ENCODE measurements around the gene TBC1D9.

The TBC1D9 gene

DNA sequence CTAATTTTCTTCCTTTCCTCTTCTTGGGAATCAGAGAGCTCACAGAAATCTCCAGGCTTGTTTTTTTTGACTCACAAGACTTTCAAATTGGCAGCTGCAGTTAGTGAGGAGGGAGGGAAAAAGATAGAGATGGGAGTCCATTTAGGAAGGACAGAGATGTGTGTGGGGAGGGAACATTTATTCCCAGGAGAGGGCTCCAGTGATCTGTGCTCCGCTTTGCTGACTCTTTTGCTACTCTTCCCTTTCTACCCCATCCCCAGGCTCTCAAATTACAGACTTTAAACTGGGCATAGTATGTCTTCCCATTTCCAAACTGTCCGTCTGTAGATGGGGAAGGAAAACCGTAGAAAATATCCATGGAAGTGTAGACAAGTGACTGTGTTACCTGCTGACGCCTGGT lies 148.3 kb downstream of the TBC1D9 start:
- Mint-ChIP-seq H3K27ac (peak overlapping the region; percentile 53), H3K4me3 (no peak overlapping the region), H3K36me3 (no peaks in the 10 kb centered on the region), H3K27me3 (peaks cover 0 to 14% of the 10 kb centered on the region in 2 donors), H3K4me1 (peaks cover 4 to 7% of the 10 kb centered on the region in 2 donors), H3K9me3 (no peaks in the 10 kb centered on the region)
- ATAC-seq (replicated peaks) (no peak), DNase-seq (no peak)

GRCh38 chr4:140604544-140604943 lies 151.6 kb downstream of the TBC1D9 start:
- no peak for DNase-seq
- no peak for ATAC-seq (replicated peaks)
- Mint-ChIP-seq H3K36me3 (no peaks in the 10 kb centered on the region), H3K4me3 (no peak overlapping the region), H3K4me1 (peaks cover 0 to 1% of the 10 kb centered on the region in 2 donors), H3K9me3 (no peaks in the 10 kb centered on the region), H3K27ac (no peak overlapping the region), H3K27me3 (peaks cover 0 to 14% of the 10 kb centered on the region in 2 donors)

DNA sequence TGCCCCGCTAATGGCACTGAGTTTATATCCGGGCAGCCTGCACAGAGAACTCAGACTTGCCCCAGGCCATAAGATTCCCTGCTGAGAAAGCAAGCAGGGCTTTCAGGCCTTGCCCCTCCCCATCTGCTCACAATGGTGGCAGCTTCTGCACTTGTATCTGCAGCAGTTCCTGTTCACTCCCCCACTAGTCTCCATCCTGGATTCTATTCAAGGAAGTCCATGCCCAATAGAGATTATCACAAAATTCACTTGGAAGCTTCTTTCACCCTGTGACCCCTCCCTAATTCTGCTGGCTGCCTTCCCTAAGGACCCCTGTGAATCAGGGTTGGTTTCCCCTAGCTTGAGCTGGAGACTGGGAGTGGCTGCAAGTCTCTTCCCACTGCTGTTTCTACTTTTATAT lies 152.9 kb downstream of the TBC1D9 start:
- no peaks in the 10 kb centered on the region for H3K9me3 Mint-ChIP-seq
- DNase-seq (no peak), ATAC-seq (replicated peaks) (no peak)
- H3K4me3 Mint-ChIP-seq: no peak overlapping the region
- no peaks in the 10 kb centered on the region for H3K4me1 Mint-ChIP-seq
- H3K27ac Mint-ChIP-seq: no peak overlapping the region
- H3K36me3 Mint-ChIP-seq: no peaks in the 10 kb centered on the region
- H3K27me3 Mint-ChIP-seq: peaks cover 0 to 5% of the 10 kb centered on the region in 2 donors

DNA sequence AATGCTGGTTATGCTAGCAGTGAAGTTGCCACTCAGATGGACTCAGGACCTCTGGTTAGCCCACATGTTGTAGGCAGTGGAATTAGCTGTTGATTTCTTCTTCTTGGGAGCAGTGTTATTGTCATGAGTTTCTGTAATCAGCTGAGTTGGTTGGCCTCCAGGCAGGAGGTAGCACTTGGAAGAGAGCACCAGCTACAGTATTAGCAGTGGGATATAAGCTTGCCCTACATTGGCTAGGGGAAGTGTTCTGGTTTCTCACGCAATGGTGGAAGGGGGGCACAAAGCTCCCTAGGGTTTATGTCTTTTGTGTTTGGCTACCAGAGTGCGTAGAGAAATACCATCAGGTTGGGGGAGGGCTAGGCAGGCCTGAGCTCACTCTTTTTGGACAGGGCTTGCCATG lies 153.5 kb downstream of the TBC1D9 start:
- H3K4me3 Mint-ChIP-seq: no peak overlapping the region
- H3K9me3 Mint-ChIP-seq: no peaks in the 10 kb centered on the region
- no peak overlapping the region for H3K27ac Mint-ChIP-seq
- DNase-seq (no peak), ATAC-seq (replicated peaks) (no peak)
- no peaks in the 10 kb centered on the region for H3K4me1 Mint-ChIP-seq
- no peaks in the 10 kb centered on the region for H3K36me3 Mint-ChIP-seq
- H3K27me3 Mint-ChIP-seq: peaks cover 0 to 5% of the 10 kb centered on the region in 2 donors

DNA sequence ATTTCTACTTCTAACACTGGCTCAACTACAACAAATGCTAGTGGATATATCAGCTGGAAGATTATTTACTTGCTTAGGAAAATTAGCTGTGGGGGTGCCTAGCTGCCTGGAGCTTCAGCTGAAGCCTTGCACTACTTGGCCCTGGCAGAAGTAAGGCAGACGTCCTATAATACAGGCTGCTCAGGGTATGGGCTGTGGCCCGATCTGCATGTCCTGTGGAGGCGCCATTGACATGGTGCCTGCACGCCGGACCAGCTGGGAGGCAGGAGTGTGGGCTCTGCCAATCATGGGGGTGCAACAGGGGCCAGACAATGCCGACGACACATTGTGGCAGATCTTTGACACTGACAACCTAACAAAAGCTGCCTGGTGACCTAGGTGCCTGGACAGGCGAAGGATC lies 155.8 kb downstream of the TBC1D9 start:
- no peak for ATAC-seq (replicated peaks)
- H3K27me3 Mint-ChIP-seq: no peaks in the 10 kb centered on the region
- H3K4me3 Mint-ChIP-seq: no peak overlapping the region
- no peaks in the 10 kb centered on the region for H3K9me3 Mint-ChIP-seq
- no peak for DNase-seq
- H3K4me1 Mint-ChIP-seq: no peaks in the 10 kb centered on the region
- H3K27ac Mint-ChIP-seq: no peak overlapping the region
- no peaks in the 10 kb centered on the region for H3K36me3 Mint-ChIP-seq

DNA sequence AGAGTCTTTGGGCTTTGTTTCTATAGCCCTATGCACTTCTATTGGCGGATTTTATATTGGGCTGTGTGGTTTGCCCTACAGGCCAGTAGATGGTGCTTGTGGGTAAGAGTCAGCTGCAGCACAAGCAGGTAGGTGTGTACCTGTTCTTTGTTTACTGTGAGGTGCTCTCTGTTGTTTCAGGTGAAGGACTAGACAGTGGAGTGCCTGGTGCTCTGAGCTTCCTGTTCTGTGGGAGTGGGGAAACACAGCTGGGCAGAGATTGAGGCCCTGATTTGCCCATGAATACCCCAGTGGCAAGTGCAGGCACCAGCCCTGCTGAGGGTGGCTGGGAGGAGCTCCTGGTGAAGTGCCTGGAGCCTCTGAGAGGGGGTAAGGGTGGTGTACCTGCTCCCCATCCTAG lies 161.1 kb downstream of the TBC1D9 start:
- peaks cover 42% of the 10 kb centered on the region in 2 donors for H3K27me3 Mint-ChIP-seq
- peaks cover 0 to 2% of the 10 kb centered on the region in 2 donors for H3K4me1 Mint-ChIP-seq
- H3K9me3 Mint-ChIP-seq: peaks cover 0 to 3% of the 10 kb centered on the region in 2 donors
- ATAC-seq (replicated peaks) (peak; percentile 85 to 88), DNase-seq (no peak)
- H3K27ac Mint-ChIP-seq: no peak overlapping the region
- H3K4me3 Mint-ChIP-seq: no peak overlapping the region
- no peaks in the 10 kb centered on the region for H3K36me3 Mint-ChIP-seq

- Mint-ChIP-seq H3K27me3 (peaks cover 12 to 39% of the 10 kb centered on the region in 2 donors), H3K9me3 (no peaks in the 10 kb centered on the region), H3K27ac (no peak overlapping the region), H3K4me3 (no peak overlapping the region), H3K36me3 (no peaks in the 10 kb centered on the region), H3K4me1 (no peaks in the 10 kb centered on the region)
- ATAC-seq (replicated peaks): no peak
- no peak for DNase-seq
Measured at GRCh38 chr4:140584439-140584838, 171.7 kb downstream of the TBC1D9 start.

- Mint-ChIP-seq H3K4me1 (peaks cover 1 to 8% of the 10 kb centered on the region in 2 donors), H3K9me3 (no peaks in the 10 kb centered on the region), H3K4me3 (no peak overlapping the region), H3K27ac (no peak overlapping the region), H3K36me3 (no peaks in the 10 kb centered on the region), H3K27me3 (peaks cover 30 to 57% of the 10 kb centered on the region in 2 donors)
- DNase-seq: no peak
- ATAC-seq (replicated peaks): peak; percentile 62 to 70
Measured at GRCh38 chr4:140581078-140581477, 175.1 kb downstream of the TBC1D9 start.

GRCh38 chr4:140579278-140579677 lies 176.9 kb downstream of the TBC1D9 start:
- Mint-ChIP-seq H3K36me3 (no peaks in the 10 kb centered on the region), H3K27ac (no peak overlapping the region), H3K27me3 (peaks cover 39 to 60% of the 10 kb centered on the region in 2 donors), H3K4me1 (peaks cover 1 to 8% of the 10 kb centered on the region in 2 donors), H3K9me3 (no peaks in the 10 kb centered on the region), H3K4me3 (no peak overlapping the region)
- ATAC-seq (replicated peaks) (no peak), DNase-seq (no peak)

GRCh38 chr4:140575489-140575888 lies 180.7 kb downstream of the TBC1D9 start:
- Mint-ChIP-seq H3K36me3 (no peaks in the 10 kb centered on the region), H3K27me3 (peaks cover 57 to 66% of the 10 kb centered on the region in 2 donors), H3K27ac (no peak overlapping the region), H3K4me1 (peaks cover 1 to 8% of the 10 kb centered on the region in 2 donors), H3K4me3 (no peak overlapping the region), H3K9me3 (peaks cover 7 to 16% of the 10 kb centered on the region in 2 donors)
- no peak for DNase-seq
- ATAC-seq (replicated peaks): no peak

DNA sequence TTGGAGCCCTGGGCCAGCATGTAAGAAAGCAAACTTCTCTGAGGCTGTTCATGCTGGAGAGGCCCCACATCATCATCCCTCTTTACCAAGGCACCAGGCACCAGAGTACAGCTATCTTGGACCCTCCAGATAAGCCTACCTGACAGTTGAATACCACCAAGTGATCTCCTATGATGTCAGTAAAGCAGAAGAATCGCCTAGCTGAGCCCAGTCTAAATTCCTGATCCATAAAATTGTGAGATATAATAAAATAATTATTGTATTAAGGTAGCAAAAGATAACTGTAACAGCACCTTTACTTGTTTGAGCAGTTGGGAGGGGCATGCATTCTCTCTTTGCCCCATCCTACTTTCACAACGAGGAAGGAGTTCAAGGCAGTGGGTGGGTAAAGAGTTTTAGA lies 184.6 kb downstream of the TBC1D9 start:
- DNase-seq: no peak
- peaks cover 7 to 17% of the 10 kb centered on the region in 2 donors for H3K9me3 Mint-ChIP-seq
- H3K4me1 Mint-ChIP-seq: peaks cover 13 to 19% of the 10 kb centered on the region in 2 donors
- H3K36me3 Mint-ChIP-seq: peaks cover 0 to 1% of the 10 kb centered on the region in 2 donors
- H3K27ac Mint-ChIP-seq: no peak overlapping the region
- no peak overlapping the region for H3K4me3 Mint-ChIP-seq
- H3K27me3 Mint-ChIP-seq: peaks cover 58 to 66% of the 10 kb centered on the region in 2 donors
- ATAC-seq (replicated peaks): no peak

All from stimulated activated naive B cell treated with anti-CD40 and anti-IgM and Interleukin-4, amounts not matched to agents 10 μg/mL and 1 μg/mL and 100 μg/mL, for 72 hours (primary cell).